HEK293T (cell line): ENCODE results near the gene ATG13.
"Not testable (repeated sequence)": the region's sequence is repeated elsewhere in the genome, so short reads cannot be mapped to it uniquely, and the experiment has no call there.

Experiments used
- BHLHE40 ChIP-seq: fragments of 450-650 bp; IDR thresholded peaks from 2 replicates; pipeline ENCODE4 v1.6.1; 2016; ENCODE audit warnings: mild to moderate bottlenecking, moderate library complexity, borderline replicate concordance
- TF ChIP-seq, protein P1 (sequence below): fragments of 450-650 bp; IDR thresholded peaks from 2 replicates; pipeline ENCODE4 v1.6.1; 2016

DNA sequence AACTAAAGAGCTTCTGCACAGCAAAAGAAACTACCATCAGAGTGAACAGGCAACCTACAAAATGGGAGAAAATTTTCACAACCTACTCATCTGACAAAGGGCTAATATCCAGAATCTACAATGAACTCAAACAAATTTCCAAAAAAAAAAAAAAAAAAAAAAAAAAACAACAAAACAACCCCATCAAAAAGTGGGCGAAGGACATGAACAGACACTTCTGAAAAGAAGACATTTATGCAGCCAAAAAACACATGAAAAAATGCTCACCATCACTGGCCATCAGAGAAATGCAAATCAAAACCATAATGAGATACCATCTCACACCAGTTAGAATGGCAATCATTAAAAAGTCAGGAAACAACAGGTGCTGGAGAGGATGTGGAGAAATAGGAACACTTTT, 33.8 kb upstream of the ATG13 start:
- TF ChIP-seq, protein P1, sequence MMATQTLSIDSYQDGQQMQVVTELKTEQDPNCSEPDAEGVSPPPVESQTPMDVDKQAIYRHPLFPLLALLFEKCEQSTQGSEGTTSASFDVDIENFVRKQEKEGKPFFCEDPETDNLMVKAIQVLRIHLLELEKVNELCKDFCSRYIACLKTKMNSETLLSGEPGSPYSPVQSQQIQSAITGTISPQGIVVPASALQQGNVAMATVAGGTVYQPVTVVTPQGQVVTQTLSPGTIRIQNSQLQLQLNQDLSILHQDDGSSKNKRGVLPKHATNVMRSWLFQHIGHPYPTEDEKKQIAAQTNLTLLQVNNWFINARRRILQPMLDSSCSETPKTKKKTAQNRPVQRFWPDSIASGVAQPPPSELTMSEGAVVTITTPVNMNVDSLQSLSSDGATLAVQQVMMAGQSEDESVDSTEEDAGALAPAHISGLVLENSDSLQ = not testable (repeated sequence)
- TF ChIP-seq BHLHE40 = not testable (repeated sequence)
